ENCODE measurements around the gene TFG.

DNA sequence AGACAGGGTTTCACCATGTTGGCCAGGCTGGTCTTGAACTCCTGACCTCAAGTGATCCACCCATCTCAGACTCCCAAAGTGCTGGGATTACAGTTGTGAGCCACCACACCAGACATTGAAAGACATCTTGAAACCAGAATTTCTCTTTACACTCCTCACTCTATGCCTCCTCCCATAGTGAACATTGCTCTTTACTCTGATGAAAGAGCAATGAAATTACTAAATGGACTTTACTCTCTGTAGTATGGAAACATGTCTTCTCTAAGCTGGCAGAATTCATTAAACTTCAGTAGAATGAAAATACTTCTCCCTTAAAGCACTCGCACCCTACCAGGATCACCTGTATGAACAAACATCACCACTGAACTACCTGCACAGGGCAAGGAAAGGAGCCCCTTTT, 27.8 kb upstream of the TFG start:
- TF ChIP-seq POLR2A (IDR thresholded peaks at IDR 0.05; ENCODE audit: low read depth, low read length), result no peak
- TF ChIP-seq, protein P1, sequence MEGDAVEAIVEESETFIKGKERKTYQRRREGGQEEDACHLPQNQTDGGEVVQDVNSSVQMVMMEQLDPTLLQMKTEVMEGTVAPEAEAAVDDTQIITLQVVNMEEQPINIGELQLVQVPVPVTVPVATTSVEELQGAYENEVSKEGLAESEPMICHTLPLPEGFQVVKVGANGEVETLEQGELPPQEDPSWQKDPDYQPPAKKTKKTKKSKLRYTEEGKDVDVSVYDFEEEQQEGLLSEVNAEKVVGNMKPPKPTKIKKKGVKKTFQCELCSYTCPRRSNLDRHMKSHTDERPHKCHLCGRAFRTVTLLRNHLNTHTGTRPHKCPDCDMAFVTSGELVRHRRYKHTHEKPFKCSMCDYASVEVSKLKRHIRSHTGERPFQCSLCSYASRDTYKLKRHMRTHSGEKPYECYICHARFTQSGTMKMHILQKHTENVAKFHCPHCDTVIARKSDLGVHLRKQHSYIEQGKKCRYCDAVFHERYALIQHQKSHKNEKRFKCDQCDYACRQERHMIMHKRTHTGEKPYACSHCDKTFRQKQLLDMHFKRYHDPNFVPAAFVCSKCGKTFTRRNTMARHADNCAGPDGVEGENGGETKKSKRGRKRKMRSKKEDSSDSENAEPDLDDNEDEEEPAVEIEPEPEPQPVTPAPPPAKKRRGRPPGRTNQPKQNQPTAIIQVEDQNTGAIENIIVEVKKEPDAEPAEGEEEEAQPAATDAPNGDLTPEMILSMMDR (conservative IDR thresholded peaks at IDR 0.05; ENCODE audit: low read depth, low read length), result no peak
- TF ChIP-seq RCOR1 (IDR thresholded peaks at IDR 0.05; ENCODE audit: insufficient replicate concordance, low read length), result no peak
- TF ChIP-seq, protein P2, sequence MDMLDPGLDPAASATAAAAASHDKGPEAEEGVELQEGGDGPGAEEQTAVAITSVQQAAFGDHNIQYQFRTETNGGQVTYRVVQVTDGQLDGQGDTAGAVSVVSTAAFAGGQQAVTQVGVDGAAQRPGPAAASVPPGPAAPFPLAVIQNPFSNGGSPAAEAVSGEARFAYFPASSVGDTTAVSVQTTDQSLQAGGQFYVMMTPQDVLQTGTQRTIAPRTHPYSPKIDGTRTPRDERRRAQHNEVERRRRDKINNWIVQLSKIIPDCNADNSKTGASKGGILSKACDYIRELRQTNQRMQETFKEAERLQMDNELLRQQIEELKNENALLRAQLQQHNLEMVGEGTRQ (IDR thresholded peaks at IDR 0.05; ENCODE audit: low read depth, low read length), result no peak
- TF ChIP-seq, protein P3, sequence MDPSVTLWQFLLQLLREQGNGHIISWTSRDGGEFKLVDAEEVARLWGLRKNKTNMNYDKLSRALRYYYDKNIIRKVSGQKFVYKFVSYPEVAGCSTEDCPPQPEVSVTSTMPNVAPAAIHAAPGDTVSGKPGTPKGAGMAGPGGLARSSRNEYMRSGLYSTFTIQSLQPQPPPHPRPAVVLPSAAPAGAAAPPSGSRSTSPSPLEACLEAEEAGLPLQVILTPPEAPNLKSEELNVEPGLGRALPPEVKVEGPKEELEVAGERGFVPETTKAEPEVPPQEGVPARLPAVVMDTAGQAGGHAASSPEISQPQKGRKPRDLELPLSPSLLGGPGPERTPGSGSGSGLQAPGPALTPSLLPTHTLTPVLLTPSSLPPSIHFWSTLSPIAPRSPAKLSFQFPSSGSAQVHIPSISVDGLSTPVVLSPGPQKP (IDR thresholded peaks at IDR 0.05; ENCODE audit: borderline replicate concordance, low read depth, low read length), result no peak
- TF ChIP-seq BHLHE40 (IDR thresholded peaks at IDR 0.05; ENCODE audit: low read depth, low read length), result no peak
- no peak for TF ChIP-seq CHD1 (IDR thresholded peaks at IDR 0.05; ENCODE audit: low read depth, low read length)
- no peak for TF ChIP-seq NFE2L2 (IDR thresholded peaks at IDR 0.05; ENCODE audit: low read depth, low read length)
- TF ChIP-seq RAD21 (IDR thresholded peaks at IDR 0.05; ENCODE audit: low read length), result no peak
- no peak for TF ChIP-seq SMC3 (IDR thresholded peaks at IDR 0.05; ENCODE audit: low read depth, low read length)
- no peak for TF ChIP-seq CEBPB (IDR thresholded peaks at IDR 0.05; ENCODE audit: low read depth, low read length)

Measured in IMR-90 (cell line).